Fibroblast of lung (primary cell): Measurements from ENCODE around the gene CCDC146.

Experiments
- CTCF ChIP-seq, 2 donors: IDR thresholded peaks in 1 of 2; conservative IDR thresholded peaks in 1 of 2; 1 replicate in 1 of 2; 2 replicates in 1 of 2; pipeline ENCODE4 v1.5.1; 2011 to 2012; ENCODE audit warnings: low read length in 2 of 2, control low read depth in 1 of 2, inconsistent platforms in 1 of 2, low read depth in 1 of 2, mild to moderate bottlenecking in 1 of 2
- EZH2 ChIP-seq: IDR thresholded peaks from 2 replicates; pipeline ENCODE4 v1.5.1; 2012; ENCODE audit warnings: low read length, control low read depth, mild to moderate bottlenecking; ENCODE audit errors: missing control alignments

- TF ChIP-seq CTCF (conservative IDR thresholded peaks at IDR 0.05 in 1 of 2, IDR thresholded peaks at IDR 0.05 in 1 of 2; ENCODE audit: low read depth in 1 of 2, low read length in 2 of 2) (no peak), EZH2 (no peak)
Observed at GRCh38 chr7:77326131-77326530, 203.7 kb downstream of the CCDC146 start.
